Umbilical cord (tissue), 1 donor: ENCODE results near the gene OR9Q1. TPM values are rescaled to one million over a fixed set of nuclear protein-coding genes. Genes with fewer than 3 reads are reported as not detected.

Experiments
- total RNA-seq: library from RNA; depleted of rRNA; stranded (reverse); fragments of >200 nt; gene quantifications from one replicate; pipeline ENCODE4 v1.2.3, GENCODE V29; 2014; ENCODE audit warnings: low replicate concordance; ENCODE audit not compliant: insufficient read depth

Gene OR9Q1
- total RNA-seq, 1 donor from 2014 or later: 0.24 TPM

Other genes starting within 250 kb of the OR9Q1 start
- gene OR6Q1, start 7.1 kb downstream of the OR9Q1 start, total RNA-seq: 0.72 TPM
- 1.4 TPM for gene OR9I1, start 101.6 kb downstream of the OR9Q1 start, total RNA-seq
- 0.96 TPM for gene OR9Q2, start 165.2 kb downstream of the OR9Q1 start, total RNA-seq
- gene OR1S2, start 180.3 kb downstream of the OR9Q1 start, total RNA-seq: not detected
- not detected for gene OR1S1, start 188.8 kb downstream of the OR9Q1 start, total RNA-seq
- gene OR10Q1, start 205.0 kb downstream of the OR9Q1 start, total RNA-seq: 0.72 TPM
- not detected for gene OR10W1, start 244.4 kb downstream of the OR9Q1 start, total RNA-seq